Ovary (tissue), 3 donors: ENCODE measurements around the gene HES5.
"Not testable (repeated sequence)": the region's sequence is repeated elsewhere in the genome, so short reads cannot be mapped to it uniquely, and the experiment has no call there.

Experiments
- EP300 ChIP-seq: sonication (generic); formaldehyde crosslinking; IDR thresholded peaks from one replicate; pipeline ENCODE4 v1.6.1; 2017; ENCODE audit warnings: antibody characterized with exemption
- POLR2A ChIP-seq: fragments of 450-650 bp; IDR thresholded peaks from one replicate; pipeline ENCODE4 v1.6.1; 2017; ENCODE audit warnings: antibody characterized with exemption, mild to moderate bottlenecking, moderate library complexity
- TF ChIP-seq, protein P1 (sequence below), 3 donors: fragments of 450-650 bp in 2 of 3; fragments of 200-600 bp in 1 of 3; IDR thresholded peaks; one replicate each; pipeline versions ENCODE4 v1.5.1 to v1.8.0; 2016 to 2022; ENCODE audit warnings: antibody characterized with exemption in 3 of 3, mild to moderate bottlenecking in 1 of 3
- donor health status: DM: no; HTN: no; CAD: no.

DNA sequence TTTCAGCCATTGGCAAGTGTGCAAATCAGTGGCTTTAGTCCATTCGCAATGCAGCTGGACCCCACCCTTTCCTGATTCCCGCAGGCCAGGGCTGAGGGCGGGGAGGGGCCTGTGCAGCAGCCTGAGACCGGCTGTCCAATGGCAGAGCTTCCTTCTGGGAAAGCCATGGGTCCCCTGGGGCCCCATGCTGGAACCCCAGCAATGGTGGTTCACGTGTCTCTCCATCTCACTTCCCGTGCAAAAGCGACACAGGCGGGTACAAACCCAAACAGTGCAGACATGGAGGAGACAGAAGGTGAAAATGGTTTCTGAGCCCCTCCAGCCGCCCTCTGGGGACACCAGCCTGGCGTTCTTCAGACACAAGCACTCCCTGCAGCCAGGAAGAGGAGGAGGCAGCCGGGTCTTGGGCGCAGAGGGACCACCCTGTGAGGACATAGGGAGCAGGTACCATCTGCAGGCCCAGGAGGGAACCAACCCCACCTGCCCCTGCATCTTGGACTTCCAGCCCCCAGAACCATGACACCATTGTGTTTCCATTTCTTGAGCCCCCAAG lies 20.3 kb upstream of the HES5 start:
- TF ChIP-seq, protein P1, sequence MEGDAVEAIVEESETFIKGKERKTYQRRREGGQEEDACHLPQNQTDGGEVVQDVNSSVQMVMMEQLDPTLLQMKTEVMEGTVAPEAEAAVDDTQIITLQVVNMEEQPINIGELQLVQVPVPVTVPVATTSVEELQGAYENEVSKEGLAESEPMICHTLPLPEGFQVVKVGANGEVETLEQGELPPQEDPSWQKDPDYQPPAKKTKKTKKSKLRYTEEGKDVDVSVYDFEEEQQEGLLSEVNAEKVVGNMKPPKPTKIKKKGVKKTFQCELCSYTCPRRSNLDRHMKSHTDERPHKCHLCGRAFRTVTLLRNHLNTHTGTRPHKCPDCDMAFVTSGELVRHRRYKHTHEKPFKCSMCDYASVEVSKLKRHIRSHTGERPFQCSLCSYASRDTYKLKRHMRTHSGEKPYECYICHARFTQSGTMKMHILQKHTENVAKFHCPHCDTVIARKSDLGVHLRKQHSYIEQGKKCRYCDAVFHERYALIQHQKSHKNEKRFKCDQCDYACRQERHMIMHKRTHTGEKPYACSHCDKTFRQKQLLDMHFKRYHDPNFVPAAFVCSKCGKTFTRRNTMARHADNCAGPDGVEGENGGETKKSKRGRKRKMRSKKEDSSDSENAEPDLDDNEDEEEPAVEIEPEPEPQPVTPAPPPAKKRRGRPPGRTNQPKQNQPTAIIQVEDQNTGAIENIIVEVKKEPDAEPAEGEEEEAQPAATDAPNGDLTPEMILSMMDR (IDR thresholded peaks at IDR 0.05): not testable (repeated sequence)
- TF ChIP-seq POLR2A, EP300: not testable (repeated sequence)
